HUES48 (cell line): ENCODE measurements around the gene SCYL3.
A peak's percentile ranks its signal among the peaks of the same experiment; 100 is the strongest.

ENCODE experiments used
- H3K27ac ChIP-seq: one replicate; pipeline ENCODE4 v1.7.0; 2013; ENCODE audit warnings: low read depth, low read length, inconsistent platforms
- H3K27me3 ChIP-seq: 2 replicates; pipeline ENCODE4 v1.6.1; 2013; ENCODE audit warnings: mild to moderate bottlenecking, low read length; ENCODE audit not compliant: control insufficient read depth, insufficient read depth
- H3K36me3 ChIP-seq: 2 replicates; pipeline ENCODE4 v1.6.1; 2013; ENCODE audit warnings: low read length; ENCODE audit not compliant: control insufficient read depth, insufficient read depth
- H3K4me1 ChIP-seq: 2 replicates; pipeline ENCODE4 v1.6.1; 2013; ENCODE audit warnings: mild to moderate bottlenecking, low read length; ENCODE audit not compliant: control insufficient read depth, insufficient read depth
- H3K4me3 ChIP-seq: 2 replicates; pipeline ENCODE4 v1.5.1; 2013; ENCODE audit warnings: mild to moderate bottlenecking, low read depth, low read length
- H3K9ac ChIP-seq: 2 replicates; pipeline ENCODE4 v1.6.1; 2013; ENCODE audit warnings: mild to moderate bottlenecking, low read depth, low read length, moderate library complexity
- H3K9me3 ChIP-seq: 2 replicates; pipeline ENCODE4 v1.6.1; 2013; ENCODE audit warnings: low read length; ENCODE audit not compliant: control insufficient read depth, insufficient read depth

Gene SCYL3

GRCh38 chr1:169893645-169894423 is at the start of gene SCYL3:
Gene SCYL3, minus strand, starts transcription at chr1:169893896. Its CDS starts 5,056 bp downstream, at chr1:169888840.
- Histone ChIP-seq H3K9me3 (no peaks in the 10 kb centered on the region), H3K4me1 (peaks cover 57% of the 10 kb centered on the region), H3K4me3 (peak within 1 kb of the TSS; percentile 82), H3K36me3 (no peaks in the 10 kb centered on the region), H3K27me3 (no peaks in the 10 kb centered on the region), H3K27ac (peak within 1 kb of the TSS; percentile 95), H3K9ac (peak within 1 kb of the TSS; percentile 99)

- Histone ChIP-seq H3K27me3 (no peaks in the 10 kb centered on the region), H3K36me3 (no peaks in the 10 kb centered on the region), H3K4me1 (no peaks in the 10 kb centered on the region), H3K4me3 (no peak overlapping the region), H3K9ac (no peak overlapping the region), H3K27ac (no peak overlapping the region), H3K9me3 (no peaks in the 10 kb centered on the region)
Observed at GRCh38 chr1:169941982-169942830, 48.5 kb upstream of the SCYL3 start.

GRCh38 chr1:169933984-169934725 is 40.5 kb upstream of the SCYL3 start:
- Histone ChIP-seq H3K27ac (no peak overlapping the region), H3K9me3 (no peaks in the 10 kb centered on the region), H3K27me3 (no peaks in the 10 kb centered on the region), H3K9ac (no peak overlapping the region), H3K4me1 (no peaks in the 10 kb centered on the region), H3K36me3 (no peaks in the 10 kb centered on the region), H3K4me3 (no peak overlapping the region)

- Histone ChIP-seq H3K27ac (no peak overlapping the region), H3K9me3 (no peaks in the 10 kb centered on the region), H3K4me1 (no peaks in the 10 kb centered on the region), H3K9ac (no peak overlapping the region), H3K27me3 (no peaks in the 10 kb centered on the region), H3K4me3 (no peak overlapping the region), H3K36me3 (no peaks in the 10 kb centered on the region)
Observed at GRCh38 chr1:169931795-169932231, 38.1 kb upstream of the SCYL3 start.

- no peak overlapping the region for H3K4me3 ChIP-seq
- no peaks in the 10 kb centered on the region for H3K9me3 ChIP-seq
- no peak overlapping the region for H3K27ac ChIP-seq
- H3K9ac ChIP-seq: no peak overlapping the region
- H3K4me1 ChIP-seq: no peaks in the 10 kb centered on the region
- no peaks in the 10 kb centered on the region for H3K27me3 ChIP-seq
- H3K36me3 ChIP-seq: no peaks in the 10 kb centered on the region
Observed at GRCh38 chr1:169929210-169929526, 35.5 kb upstream of the SCYL3 start.

- Histone ChIP-seq H3K4me1 (no peaks in the 10 kb centered on the region), H3K36me3 (no peaks in the 10 kb centered on the region), H3K27me3 (no peaks in the 10 kb centered on the region), H3K9me3 (no peaks in the 10 kb centered on the region), H3K4me3 (no peak overlapping the region), H3K27ac (no peak overlapping the region), H3K9ac (no peak overlapping the region)
Observed at GRCh38 chr1:169928438-169929209, 34.9 kb upstream of the SCYL3 start.

- Histone ChIP-seq H3K9me3 (no peaks in the 10 kb centered on the region), H3K4me1 (no peaks in the 10 kb centered on the region), H3K27me3 (no peaks in the 10 kb centered on the region), H3K9ac (no peak overlapping the region), H3K27ac (no peak overlapping the region), H3K36me3 (no peaks in the 10 kb centered on the region), H3K4me3 (no peak overlapping the region)
Observed at GRCh38 chr1:169925505-169926482, 32.1 kb upstream of the SCYL3 start.

- Histone ChIP-seq H3K36me3 (no peaks in the 10 kb centered on the region), H3K27me3 (no peaks in the 10 kb centered on the region), H3K9me3 (no peaks in the 10 kb centered on the region), H3K27ac (no peak overlapping the region), H3K4me1 (no peaks in the 10 kb centered on the region), H3K9ac (no peak overlapping the region), H3K4me3 (no peak overlapping the region)
Observed at GRCh38 chr1:169924829-169925228, 31.1 kb upstream of the SCYL3 start.

- Histone ChIP-seq H3K4me3 (no peak overlapping the region), H3K9me3 (no peaks in the 10 kb centered on the region), H3K36me3 (no peaks in the 10 kb centered on the region), H3K27ac (no peak overlapping the region), H3K4me1 (no peaks in the 10 kb centered on the region), H3K27me3 (no peaks in the 10 kb centered on the region), H3K9ac (no peak overlapping the region)
Observed at GRCh38 chr1:169924063-169924462, 30.4 kb upstream of the SCYL3 start.
